Kidney (tissue), 14 donors: ENCODE data around the gene STAMBP. TPM values are rescaled to one million over a fixed set of nuclear protein-coding genes. Genes with fewer than 3 reads are reported as not detected.

Experiments
- DNase-seq, 5 donors: peaks; one replicate each; pipeline ENCODE4 v3.0.0-alpha.2; 2013 to 2020
- FAIRE-seq: peaks from 2 replicates; lab custom pipeline; 2012; peaks lifted over from hg19 to GRCh38; lab: Jason Lieb, UNC
- H3K27ac ChIP-seq, 2 donors: one replicate each; pipeline ENCODE4 v1.7.0; 2013; ENCODE audit warnings: low read depth in 2 of 2, low read length in 2 of 2, inconsistent platforms in 1 of 2
- H3K27me3 ChIP-seq: one replicate; pipeline ENCODE4 v1.7.1; 2013; ENCODE audit warnings: low read length, inconsistent platforms; ENCODE audit not compliant: control insufficient read depth, insufficient read depth
- H3K36me3 ChIP-seq, 3 donors: one replicate each; pipeline versions ENCODE4 v1.7.0 to v1.7.1; 2013; ENCODE audit warnings: low read length in 3 of 3, control low read depth in 1 of 3, inconsistent platforms in 1 of 3; ENCODE audit not compliant: insufficient read depth in 3 of 3, control insufficient read depth in 2 of 3
- H3K4me1 ChIP-seq, 3 donors: one replicate each; pipeline versions ENCODE4 v1.7.0 to v1.7.1; 2013; ENCODE audit warnings: low read length in 3 of 3, inconsistent platforms in 1 of 3, low read depth in 1 of 3; ENCODE audit not compliant: control insufficient read depth in 2 of 3, insufficient read depth in 2 of 3
- H3K4me3 ChIP-seq, 3 donors: one replicate each; pipeline versions ENCODE4 v1.7.0 to v1.8.1; 2013; ENCODE audit warnings: low read length in 3 of 3, control low read depth in 1 of 3, inconsistent platforms in 1 of 3
- H3K9ac ChIP-seq, 3 donors: one replicate each; pipeline versions ENCODE4 v1.7.0 to v1.7.1; 2013; ENCODE audit warnings: low read length in 3 of 3, control low read depth in 1 of 3, inconsistent platforms in 1 of 3
- H3K9me3 ChIP-seq, 3 donors: one replicate each; pipeline versions ENCODE4 v1.7.0 to v1.7.1; 2013; ENCODE audit warnings: low read length in 3 of 3, control low read depth in 1 of 3, inconsistent platforms in 1 of 3; ENCODE audit not compliant: control insufficient read depth in 2 of 3, insufficient read depth in 1 of 3
- intact Hi-C: fragments of 100-400 bp; cut with DNase I; formaldehyde crosslinking; loops from one replicate; pipeline ENCODE4 v1.11.1; 2022
- polyA plus RNA-seq: library from polyadenylated mRNA; stranded (reverse); fragments of 350-450 nt; fragmentation: Illumina TruSeq; extraction: RNeasy Lipid Tissue Mini Kit (QIAGEN cat#74804); gene quantifications from one replicate; pipeline ENCODE4 v1.2.3, GENCODE V29; 2014; ENCODE audit warnings: low read depth, low replicate concordance; ENCODE audit not compliant: insufficient read depth
- total RNA-seq: library from RNA; stranded (reverse); fragmentation: NEBNext Ultra II Directional; extraction: Animal tissue kit (Norgen Biotek cat#: 25700); gene quantifications from one replicate; pipeline ENCODE4 v1.2.1, GENCODE V29; 2021
- TF ChIP-seq, protein P1 (sequence below): IDR thresholded peaks from 3 replicates; pipeline ENCODE4 v1.5.1; 2012; ENCODE audit warnings: mild to moderate bottlenecking, moderate library complexity, borderline replicate concordance; ENCODE audit not compliant: insufficient read depth; ENCODE audit errors: extremely low read depth
- donor health status: control.
- donor health status: control.
- donor health status: control.
- donor health status: control.
- donor health status: control.
- donor health status: DM: yes; HTN: yes; CAD: no.
- donor health status: Normal renal cell carcinoma (clear cell type).

Gene STAMBP
- total and polyA plus RNA-seq, 2 donors from 2014 or later: 34.8 to 58.9 TPM

DNA sequence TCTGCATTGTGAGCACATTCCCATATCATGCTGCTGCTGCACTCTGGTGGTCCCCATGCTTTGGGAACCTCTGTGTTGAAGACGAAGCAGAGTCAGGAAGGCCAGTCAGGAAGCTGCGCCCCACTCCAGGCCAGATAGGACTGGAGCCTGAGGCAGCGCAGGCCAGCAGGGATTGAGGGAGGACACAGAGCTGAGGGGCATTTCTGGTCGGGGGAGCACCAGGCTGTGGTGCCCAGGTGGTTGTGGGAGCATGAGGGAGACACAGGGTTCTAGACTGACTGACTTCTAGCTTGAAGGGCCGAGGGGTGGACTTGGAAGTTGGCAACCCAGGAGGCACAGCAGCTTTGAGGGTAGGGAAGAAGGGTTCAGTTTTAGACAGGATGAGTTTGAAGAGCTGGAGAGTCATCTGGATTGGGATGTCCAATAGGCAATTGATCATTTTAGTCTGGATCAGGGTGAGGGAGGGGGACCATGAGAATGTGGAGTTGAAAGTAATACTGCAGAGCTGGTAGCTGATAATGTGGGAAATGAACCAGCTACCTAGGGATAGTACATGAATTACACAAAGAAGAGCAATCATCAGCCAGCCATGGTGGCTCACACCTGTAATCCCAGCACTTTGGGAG is 62.6 kb downstream of the STAMBP start:
- TF ChIP-seq, protein P1, sequence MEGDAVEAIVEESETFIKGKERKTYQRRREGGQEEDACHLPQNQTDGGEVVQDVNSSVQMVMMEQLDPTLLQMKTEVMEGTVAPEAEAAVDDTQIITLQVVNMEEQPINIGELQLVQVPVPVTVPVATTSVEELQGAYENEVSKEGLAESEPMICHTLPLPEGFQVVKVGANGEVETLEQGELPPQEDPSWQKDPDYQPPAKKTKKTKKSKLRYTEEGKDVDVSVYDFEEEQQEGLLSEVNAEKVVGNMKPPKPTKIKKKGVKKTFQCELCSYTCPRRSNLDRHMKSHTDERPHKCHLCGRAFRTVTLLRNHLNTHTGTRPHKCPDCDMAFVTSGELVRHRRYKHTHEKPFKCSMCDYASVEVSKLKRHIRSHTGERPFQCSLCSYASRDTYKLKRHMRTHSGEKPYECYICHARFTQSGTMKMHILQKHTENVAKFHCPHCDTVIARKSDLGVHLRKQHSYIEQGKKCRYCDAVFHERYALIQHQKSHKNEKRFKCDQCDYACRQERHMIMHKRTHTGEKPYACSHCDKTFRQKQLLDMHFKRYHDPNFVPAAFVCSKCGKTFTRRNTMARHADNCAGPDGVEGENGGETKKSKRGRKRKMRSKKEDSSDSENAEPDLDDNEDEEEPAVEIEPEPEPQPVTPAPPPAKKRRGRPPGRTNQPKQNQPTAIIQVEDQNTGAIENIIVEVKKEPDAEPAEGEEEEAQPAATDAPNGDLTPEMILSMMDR: no peak
- H3K27ac ChIP-seq: no peak overlapping the region
- no peaks in the 10 kb centered on the region for H3K36me3 ChIP-seq
- H3K9me3 ChIP-seq: no peaks in the 10 kb centered on the region
- no peak for FAIRE-seq
- DNase-seq: no peak
- no peak overlapping the region for H3K4me3 ChIP-seq
- no peak overlapping the region for H3K9ac ChIP-seq
- intact Hi-C loops: no loop called here
- no peaks in the 10 kb centered on the region for H3K27me3 ChIP-seq
- no peaks in the 10 kb centered on the region for H3K4me1 ChIP-seq

DNA sequence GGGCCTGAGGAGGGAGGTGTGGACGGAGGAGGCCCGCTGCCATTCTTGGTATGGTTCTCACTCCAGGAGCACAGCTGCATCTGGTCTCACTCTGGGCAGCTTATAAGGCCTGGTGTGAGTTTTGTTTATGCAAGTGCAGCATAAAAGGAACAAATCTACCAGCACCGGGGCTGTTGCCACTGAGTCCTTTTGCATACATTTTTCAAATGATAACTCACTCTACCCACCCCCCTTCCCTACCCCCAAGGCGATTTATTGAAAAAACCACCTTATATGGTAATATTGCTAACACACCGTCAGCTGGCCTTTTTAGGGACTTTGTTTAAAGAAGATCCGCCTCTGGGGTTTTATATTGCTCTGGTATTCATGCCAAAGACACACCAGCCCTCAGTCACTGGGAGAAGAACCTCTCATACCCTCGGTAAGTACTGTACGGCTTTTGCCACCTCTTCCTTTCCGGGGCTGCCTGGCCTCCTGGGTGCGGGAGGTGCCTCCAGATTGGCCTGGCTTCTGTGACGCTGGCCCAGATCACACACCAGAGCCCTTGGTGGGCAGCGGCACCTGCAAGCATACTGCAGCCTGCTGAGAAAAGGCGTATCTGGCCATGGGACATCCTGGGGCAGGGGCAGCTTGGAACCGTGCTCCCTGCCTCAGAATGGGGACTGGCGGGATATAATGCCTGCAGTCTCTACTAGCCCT is 64.0 kb downstream of the STAMBP start, which contains the start of gene ACTG2:
TSS of gene ACTG2 (plus strand) at position 378 of the 699 bp plus-strand sequence. CDS start 8,304 bp downstream, outside the sequence.
- FAIRE-seq (no peak), DNase-seq (no peak)
- TF ChIP-seq, protein P1: no peak
- Histone ChIP-seq H3K27me3 (no peaks in the 10 kb centered on the region), H3K4me1 (no peaks in the 10 kb centered on the region), H3K4me3 (no peak within 1 kb of the TSS), H3K9me3 (no peaks in the 10 kb centered on the region), H3K36me3 (no peaks in the 10 kb centered on the region), H3K27ac (no peak within 1 kb of the TSS), H3K9ac (no peak within 1 kb of the TSS)
- intact Hi-C loops: no loop called here

DNA sequence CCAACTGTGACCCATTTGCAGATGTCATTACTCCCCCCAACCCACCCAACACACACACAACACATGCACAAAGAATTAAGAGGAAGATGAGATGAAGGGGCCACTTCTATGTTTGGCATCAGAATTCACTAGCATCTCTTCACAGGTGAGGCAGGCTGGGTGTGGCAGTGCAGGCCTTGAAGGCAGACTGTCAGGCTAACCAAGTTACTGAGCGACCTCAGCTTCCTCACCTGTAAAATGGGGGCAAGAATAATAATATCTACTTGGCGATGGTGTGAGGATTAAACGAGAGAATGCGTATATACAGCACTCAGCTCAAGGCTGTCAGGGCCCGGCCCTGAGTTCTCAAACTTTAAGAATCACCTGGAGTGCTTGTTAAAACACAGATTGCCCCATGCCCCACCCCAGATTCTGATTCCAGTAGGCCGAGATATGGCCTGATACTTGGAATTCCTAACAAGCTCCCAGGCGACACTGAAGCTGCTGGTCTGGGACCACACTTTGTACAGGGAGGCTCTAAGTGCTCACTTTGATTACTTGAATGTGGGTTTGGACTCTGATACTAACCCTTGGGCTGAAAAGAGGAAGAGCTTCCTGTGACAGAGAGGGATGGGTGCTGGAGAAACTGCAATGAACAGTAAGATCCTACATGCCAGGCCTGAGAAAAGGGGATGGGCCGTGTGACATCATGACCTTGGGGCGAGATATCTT is 65.2 kb downstream of the STAMBP start:
- no peak overlapping the region for H3K4me3 ChIP-seq
- DNase-seq (no peak), FAIRE-seq (no peak)
- intact Hi-C loops: no loop called here
- H3K9me3 ChIP-seq: no peaks in the 10 kb centered on the region
- H3K9ac ChIP-seq: no peak overlapping the region
- no peaks in the 10 kb centered on the region for H3K27me3 ChIP-seq
- TF ChIP-seq, protein P1: no peak
- H3K27ac ChIP-seq: no peak overlapping the region
- no peaks in the 10 kb centered on the region for H3K36me3 ChIP-seq
- H3K4me1 ChIP-seq: no peaks in the 10 kb centered on the region
